Measurements from ENCODE around the gene SEMA6A.

- TF ChIP-seq POLR2A (IDR thresholded peaks at IDR 0.05; ENCODE audit: low read depth, low read length) (no peak), TAF1 (IDR thresholded peaks at IDR 0.05; ENCODE audit: borderline replicate concordance, low read depth, low read length) (no peak), POLR2AphosphoS5 (IDR thresholded peaks at IDR 0.05; ENCODE audit: low read depth, low read length) (no peak)
Measured at GRCh38 chr5:116428413-116428812, 146.2 kb downstream of the SEMA6A start.
